ENCODE results near the gene MAVS. TPM values are rescaled to one million over a fixed set of nuclear protein-coding genes. Genes with fewer than 3 reads are reported as not detected.

Gene MAVS
- total and polyA plus RNA-seq, 2 donors (not counting 3 experiments of a cell fraction or from before 2014, with no cell fraction given): 18.8 to 40.7 TPM

DNA sequence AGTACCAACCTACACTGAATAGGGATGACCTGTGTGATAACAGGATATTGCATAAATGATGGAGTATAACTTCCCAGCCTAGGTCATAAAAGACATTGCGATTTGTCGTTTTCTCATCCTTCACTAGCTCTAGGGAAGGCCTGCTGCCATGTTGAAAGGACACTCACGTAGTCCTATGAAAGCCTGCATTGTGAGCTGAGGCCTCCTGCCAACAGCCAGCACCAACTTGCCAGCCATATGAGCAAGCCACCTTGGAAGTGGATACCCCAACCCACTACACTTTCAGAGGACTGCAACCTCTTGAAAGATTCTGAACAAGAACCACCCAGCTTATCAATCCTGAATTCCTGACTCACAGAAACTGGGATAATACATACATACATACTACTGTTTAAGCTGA is 39.1 kb downstream of the MAVS start:
- Histone ChIP-seq H3K27ac (ENCODE audit: insufficient read depth, low read depth, low read length) (no peak overlapping the region), H3K9me1 (replicated peaks; ENCODE audit: control insufficient read depth, extremely low read depth, insufficient read depth, low read length) (no peaks in the 10 kb centered on the region), H3K27me3 (ENCODE audit: control insufficient read depth in 2 of 2, insufficient read depth in 2 of 2, low read length in 2 of 2) (no peaks in the 10 kb centered on the region), H3K79me2 (ENCODE audit: control insufficient read depth, insufficient read depth, low read length) (peaks cover 25% of the 10 kb centered on the region), H3K4me2 (ENCODE audit: insufficient read depth, low read length) (no peak overlapping the region), H3K4me1 (ENCODE audit: control insufficient read depth, extremely low read depth, insufficient read depth, low read length) (peaks cover 12% of the 10 kb centered on the region), H3K36me3 (ENCODE audit: control insufficient read depth in 2 of 2, extremely low read depth in 1 of 2, insufficient read depth in 2 of 2, low read length in 2 of 2) (no peaks in the 10 kb centered on the region), H4K20me1 (replicated peaks; ENCODE audit: control insufficient read depth, extremely low read depth, insufficient read depth, low read length) (peaks cover 5% of the 10 kb centered on the region), H3K9ac (replicated peaks; ENCODE audit: extremely low read depth, insufficient read depth, low read length) (no peak overlapping the region), H3K9me3 (replicated peaks; ENCODE audit: control insufficient read depth, insufficient read depth, low read length) (no peaks in the 10 kb centered on the region), H2AFZ (ENCODE audit: low read depth, low read length) (no peak overlapping the region), H3K4me3 (replicated peaks in 1 of 3; ENCODE audit: insufficient read depth in 1 of 3, low read depth in 1 of 3, low read length in 3 of 3) (no peak overlapping the region)
- POLR2A ChIA-PET: no interaction called here
- no peak for FAIRE-seq
- dilution Hi-C loops (cut with MboI; ENCODE audit: extremely low pct_ligation_motif_present, low sequenced_read_pairs) (no loop called here), intact Hi-C loops (cut with micrococcal nuclease) (no loop called here)
- CTCF ChIA-PET: interaction anchor here (0.6 to 1.8 kb wide), 6 partner anchors 99 to 186 kb away, joined by 3 to 11 read pairs (median 3); partner anchors contain the start of gene CENPB
- no TSS peak for BruUV-seq (replicated peaks)
- DNase-seq (ENCODE audit: low read depth, low spot score): no peak
- TF ChIP-seq POLR2A (IDR thresholded peaks at IDR 0.05; ENCODE audit: low read depth, low read length) (no peak), GATA2 (IDR thresholded peaks at IDR 0.05; ENCODE audit: insufficient read depth, insufficient read length, low read depth, low read length) (no peak), JUN (IDR thresholded peaks at IDR 0.05; ENCODE audit: borderline replicate concordance, insufficient read depth, insufficient read length, low read depth) (no peak), FOS (IDR thresholded peaks at IDR 0.05; ENCODE audit: borderline replicate concordance, insufficient read depth, low read length) (no peak), MYC (IDR thresholded peaks at IDR 0.05; ENCODE audit: low read depth, low read length) (no peak), POLR2AphosphoS5 (IDR thresholded peaks at IDR 0.05; ENCODE audit: insufficient read depth, low read depth, low read length) (no peak), EZH2 (IDR thresholded peaks at IDR 0.05; ENCODE audit: borderline replicate concordance, low read depth, low read length, severe bottlenecking) (no peak)
- TF ChIP-seq, protein P1, sequence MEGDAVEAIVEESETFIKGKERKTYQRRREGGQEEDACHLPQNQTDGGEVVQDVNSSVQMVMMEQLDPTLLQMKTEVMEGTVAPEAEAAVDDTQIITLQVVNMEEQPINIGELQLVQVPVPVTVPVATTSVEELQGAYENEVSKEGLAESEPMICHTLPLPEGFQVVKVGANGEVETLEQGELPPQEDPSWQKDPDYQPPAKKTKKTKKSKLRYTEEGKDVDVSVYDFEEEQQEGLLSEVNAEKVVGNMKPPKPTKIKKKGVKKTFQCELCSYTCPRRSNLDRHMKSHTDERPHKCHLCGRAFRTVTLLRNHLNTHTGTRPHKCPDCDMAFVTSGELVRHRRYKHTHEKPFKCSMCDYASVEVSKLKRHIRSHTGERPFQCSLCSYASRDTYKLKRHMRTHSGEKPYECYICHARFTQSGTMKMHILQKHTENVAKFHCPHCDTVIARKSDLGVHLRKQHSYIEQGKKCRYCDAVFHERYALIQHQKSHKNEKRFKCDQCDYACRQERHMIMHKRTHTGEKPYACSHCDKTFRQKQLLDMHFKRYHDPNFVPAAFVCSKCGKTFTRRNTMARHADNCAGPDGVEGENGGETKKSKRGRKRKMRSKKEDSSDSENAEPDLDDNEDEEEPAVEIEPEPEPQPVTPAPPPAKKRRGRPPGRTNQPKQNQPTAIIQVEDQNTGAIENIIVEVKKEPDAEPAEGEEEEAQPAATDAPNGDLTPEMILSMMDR (IDR thresholded peaks at IDR 0.05; ENCODE audit: extremely low read depth in 1 of 2, insufficient read depth in 1 of 2, low read depth in 1 of 2, low read length in 2 of 2): no peak
- TF ChIP-seq, protein P2, sequence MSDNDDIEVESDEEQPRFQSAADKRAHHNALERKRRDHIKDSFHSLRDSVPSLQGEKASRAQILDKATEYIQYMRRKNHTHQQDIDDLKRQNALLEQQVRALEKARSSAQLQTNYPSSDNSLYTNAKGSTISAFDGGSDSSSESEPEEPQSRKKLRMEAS (IDR thresholded peaks at IDR 0.05; ENCODE audit: insufficient read depth, insufficient read length): no peak
